HepG2 (cell line): Measurements from ENCODE around the gene ENKUR. TPM values are rescaled to one million over a fixed set of nuclear protein-coding genes. Genes with fewer than 3 reads are reported as not detected.

Experiments
- CENPX ChIP-seq: sonication (generic); formaldehyde crosslinking; IDR thresholded peaks from 2 replicates; pipeline ENCODE4 v1.9.0; 2021; ENCODE audit warnings: mild to moderate bottlenecking, missing genetic modification reagents, moderate library complexity
- HMG20B ChIP-seq: conservative IDR thresholded peaks from 2 replicates; pipeline ENCODE4 v1.6.1; 2016; ENCODE audit warnings: missing genetic modification reagents, missing compliant biosample characterization
- SCMH1 ChIP-seq: sonication (generic); formaldehyde crosslinking; IDR thresholded peaks from 2 replicates; pipeline ENCODE4 v1.9.0; 2021; ENCODE audit warnings: missing genetic modification reagents, mild to moderate bottlenecking, borderline replicate concordance
- ZNF724P ChIP-seq: sonication (generic); formaldehyde crosslinking; IDR thresholded peaks from 2 replicates; pipeline ENCODE4 v1.8.0; 2022; ENCODE audit warnings: missing genetic modification reagents, borderline replicate concordance
- ZNF781 ChIP-seq: sonication (generic); formaldehyde crosslinking; IDR thresholded peaks from 2 replicates; pipeline ENCODE4 v1.5.1; 2020; ENCODE audit warnings: borderline replicate concordance, mild to moderate bottlenecking, missing genetic modification reagents; ENCODE audit errors: not compliant biosample characterization
- ZSCAN25 ChIP-seq: sonication (generic); formaldehyde crosslinking; IDR thresholded peaks from 2 replicates; pipeline ENCODE4 v1.8.0; 2022; ENCODE audit warnings: mild to moderate bottlenecking, missing genetic modification reagents
- polyA plus RNA-seq, 8 experiments: library from polyadenylated mRNA; depleted of rRNA in 3 of 8; stranded (reverse) in 7 of 8; unstranded in 1 of 8; fragments of >200 nt; fragmentation: Illumina TruSeq in 4 of 8; extraction: Trizol in 4 of 8; gene quantifications; 2 replicates each; pipeline versions ENCODE4 v1.2.1 to v1.2.3, GENCODE V29; 2011 to 2016; ENCODE audit warnings: low read depth in 4 of 8, missing spikeins in 1 of 8, mixed read lengths in 1 of 8; ENCODE audit not compliant: insufficient read depth in 1 of 8
- total RNA-seq, 5 experiments: library from RNA; depleted of rRNA; stranded (reverse); fragments of >200 nt; fragmentation: Illumina TruSeq; extraction: Trizol; gene quantifications; 2 replicates each; pipeline ENCODE4 v1.2.3, GENCODE V29; 2016; ENCODE audit warnings: low read depth in 1 of 5
- TF ChIP-seq, protein P1 (sequence below): sonication (generic); formaldehyde crosslinking; IDR thresholded peaks from 2 replicates; pipeline ENCODE4 v1.4.0; 2020; ENCODE audit warnings: missing genetic modification reagents, borderline replicate concordance
- TF ChIP-seq, protein P2 (sequence below): sonication (generic); formaldehyde crosslinking; IDR thresholded peaks from 2 replicates; pipeline ENCODE4 v1.8.0; 2023; ENCODE audit warnings: mild to moderate bottlenecking, missing genetic modification reagents

ENKUR gene
- total and polyA plus RNA-seq, 2 of the 13 experiments (the other 11 are each of a cell fraction or from before 2014, with no cell fraction given) = 0.15 TPM

DNA sequence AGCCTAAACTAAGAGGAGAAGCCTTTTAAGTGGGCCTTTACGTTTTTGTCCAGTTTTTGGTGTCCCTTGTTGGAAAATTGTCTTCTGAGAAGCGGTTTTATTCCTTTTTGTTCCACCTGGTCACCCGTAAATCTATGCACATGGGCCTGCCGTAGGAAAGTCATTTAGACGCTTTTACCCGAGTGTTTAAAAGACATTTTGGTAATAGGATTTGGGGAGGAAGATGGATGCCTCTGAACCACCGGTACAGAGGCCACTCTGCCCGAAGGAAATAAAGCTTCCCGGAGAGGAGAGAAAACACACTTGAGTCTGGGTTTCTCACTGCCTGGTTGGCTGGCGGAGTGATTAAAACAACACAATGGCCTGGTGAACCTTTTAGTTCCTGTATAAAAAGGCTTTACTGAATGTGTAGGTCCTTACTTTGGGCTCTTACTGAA is 1.2 kb upstream of the ENKUR start (continued):
- TF ChIP-seq HMG20B (CRISPR knock-in tag) (0 out of 2 replicates have a peak, but pooled peaks have one; percentile 2), ZSCAN25 (CRISPR knock-in tag) (no peak), ZNF781 (CRISPR knock-in tag) (peak; percentile 0), ZNF724P (no peak), SCMH1 (CRISPR knock-in tag) (no peak), CENPX (CRISPR knock-in tag) (no peak)
- TF ChIP-seq, protein P1, sequence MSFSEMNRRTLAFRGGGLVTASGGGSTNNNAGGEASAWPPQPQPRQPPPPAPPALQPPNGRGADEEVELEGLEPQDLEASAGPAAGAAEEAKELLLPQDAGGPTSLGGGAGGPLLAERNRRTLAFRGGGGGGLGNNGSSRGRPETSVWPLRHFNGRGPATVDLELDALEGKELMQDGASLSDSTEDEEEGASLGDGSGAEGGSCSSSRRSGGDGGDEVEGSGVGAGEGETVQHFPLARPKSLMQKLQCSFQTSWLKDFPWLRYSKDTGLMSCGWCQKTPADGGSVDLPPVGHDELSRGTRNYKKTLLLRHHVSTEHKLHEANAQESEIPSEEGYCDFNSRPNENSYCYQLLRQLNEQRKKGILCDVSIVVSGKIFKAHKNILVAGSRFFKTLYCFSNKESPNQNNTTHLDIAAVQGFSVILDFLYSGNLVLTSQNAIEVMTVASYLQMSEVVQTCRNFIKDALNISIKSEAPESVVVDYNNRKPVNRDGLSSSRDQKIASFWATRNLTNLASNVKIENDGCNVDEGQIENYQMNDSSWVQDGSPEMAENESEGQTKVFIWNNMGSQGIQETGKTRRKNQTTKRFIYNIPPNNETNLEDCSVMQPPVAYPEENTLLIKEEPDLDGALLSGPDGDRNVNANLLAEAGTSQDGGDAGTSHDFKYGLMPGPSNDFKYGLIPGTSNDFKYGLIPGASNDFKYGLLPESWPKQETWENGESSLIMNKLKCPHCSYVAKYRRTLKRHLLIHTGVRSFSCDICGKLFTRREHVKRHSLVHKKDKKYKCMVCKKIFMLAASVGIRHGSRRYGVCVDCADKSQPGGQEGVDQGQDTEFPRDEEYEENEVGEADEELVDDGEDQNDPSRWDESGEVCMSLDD (CRISPR knock-in tag) = peak; percentile 25; the same call in 1 of the 2 replicates
- TF ChIP-seq, protein P2, sequence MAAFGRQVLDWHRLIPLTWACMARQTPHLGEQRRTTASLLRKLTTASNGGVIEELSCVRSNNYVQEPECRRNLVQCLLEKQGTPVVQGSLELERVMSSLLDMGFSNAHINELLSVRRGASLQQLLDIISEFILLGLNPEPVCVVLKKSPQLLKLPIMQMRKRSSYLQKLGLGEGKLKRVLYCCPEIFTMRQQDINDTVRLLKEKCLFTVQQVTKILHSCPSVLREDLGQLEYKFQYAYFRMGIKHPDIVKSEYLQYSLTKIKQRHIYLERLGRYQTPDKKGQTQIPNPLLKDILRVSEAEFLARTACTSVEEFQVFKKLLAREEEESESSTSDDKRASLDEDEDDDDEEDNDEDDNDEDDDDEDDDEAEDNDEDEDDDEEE (CRISPR knock-in tag) = no peak
